PC-9 (cell line): Measurements from ENCODE around the gene ATXN3L. TPM values are rescaled to one million over a fixed set of nuclear protein-coding genes. Genes with fewer than 3 reads are reported as not detected.

Experiments
- BruUV-seq: library from RNA; stranded (reverse); fragments of 400-500 nt; replicated peaks from 2 replicates; lab custom pipeline; 2021; lab: Mats Ljungman, UMichigan
- CTCF ChIA-PET: fragments of 300-600 bp; sonication (Branson Sonifier 250); formaldehyde crosslinking; loops from one replicate; lab custom pipeline; 2022; ENCODE audit warnings: antibody characterized with exemption; lab: Charles Lee
- POLR2A ChIA-PET: fragments of 300-600 bp; sonication (Branson Sonifier 250); formaldehyde crosslinking; loops from one replicate; lab custom pipeline; 2022; ENCODE audit warnings: antibody characterized with exemption; ENCODE audit not compliant: unreplicated experiment; lab: Charles Lee
- DNase-seq, 2 experiments: peaks; one replicate each; pipeline versions ENCODE4 v3.0.0 to v3.0.0-alpha.2; 2015 to 2022; ENCODE audit warnings: mixed read lengths in 1 of 2
- H2AFZ ChIP-seq: fragments of 200-600 bp; sonication (generic); 2 replicates; pipeline ENCODE4 v1.8.1; 2017; ENCODE audit warnings: antibody characterized with exemption
- H3F3A ChIP-seq: fragments of 200-600 bp; sonication (generic); 2 replicates; pipeline ENCODE4 v1.8.1; 2017; ENCODE audit warnings: antibody characterized with exemption, mild to moderate bottlenecking, low read depth; ENCODE audit not compliant: insufficient read depth
- H3K27ac ChIP-seq: fragments of 200-600 bp; sonication (generic); 2 replicates; pipeline ENCODE4 v1.6.1; 2016; ENCODE audit warnings: mixed run types
- H3K27me3 ChIP-seq: fragments of 200-600 bp; sonication (generic); 2 replicates; pipeline ENCODE4 v1.6.1; 2016; ENCODE audit warnings: low read depth, mixed run types; ENCODE audit not compliant: insufficient read depth
- H3K36me3 ChIP-seq: fragments of 200-600 bp; sonication (generic); 2 replicates; pipeline ENCODE4 v1.6.1; 2016; ENCODE audit warnings: low read depth, mixed run types
- H3K4me1 ChIP-seq: fragments of 200-600 bp; sonication (generic); replicated peaks from 2 replicates; pipeline ENCODE4 v1.6.1; 2016; ENCODE audit warnings: mixed run types; ENCODE audit not compliant: insufficient read depth
- H3K4me2 ChIP-seq: fragments of 200-600 bp; sonication (generic); 2 replicates; pipeline ENCODE4 v1.6.1; 2017; ENCODE audit warnings: mixed run types
- H3K4me3 ChIP-seq: fragments of 200-600 bp; sonication (generic); 2 replicates; pipeline ENCODE4 v1.6.1; 2016; ENCODE audit warnings: mixed run types
- H3K79me2 ChIP-seq: fragments of 200-600 bp; sonication (generic); 2 replicates; pipeline ENCODE4 v1.6.1; 2017; ENCODE audit warnings: low read depth, mixed run types
- H3K9me2 ChIP-seq: fragments of 200-600 bp; sonication (generic); 2 replicates; pipeline ENCODE4 v1.8.1; 2017; ENCODE audit warnings: mild to moderate bottlenecking; ENCODE audit not compliant: insufficient read depth
- H3K9me3 ChIP-seq: fragments of 200-600 bp; sonication (generic); 2 replicates; pipeline ENCODE4 v1.8.1; 2016; ENCODE audit warnings: low read depth; ENCODE audit not compliant: insufficient read depth
- H4K20me1 ChIP-seq: fragments of 200-600 bp; sonication (generic); 2 replicates; pipeline ENCODE4 v1.8.1; 2017; ENCODE audit not compliant: insufficient read depth
- CTCF ChIP-seq: fragments of 200-600 bp; sonication (generic); conservative IDR thresholded peaks from 2 replicates; pipeline ENCODE4 v1.6.1; 2017; ENCODE audit warnings: mixed run types, antibody characterized with exemption, mild to moderate bottlenecking, moderate library complexity
- EZH2 ChIP-seq: fragments of 200-600 bp; sonication (generic); IDR thresholded peaks from 2 replicates; pipeline ENCODE4 v1.8.0; 2017; ENCODE audit warnings: antibody characterized with exemption, low read depth
- intact Hi-C: fragments of 100-400 bp; cut with micrococcal nuclease; formaldehyde crosslinking; loops from one replicate; pipeline ENCODE4 v1.10.0; 2022; ENCODE audit not compliant: unreplicated experiment
- total RNA-seq: library from RNA; stranded (reverse); gene quantifications from 2 replicates; pipeline ENCODE4 v1.2.3, GENCODE V29; 2021

The ATXN3L gene
- total RNA-seq, 1 experiment from 2014 or later = not detected

GRCh38 chrX:13357925-13358324 lies 38.1 kb upstream of the ATXN3L start:
- intact Hi-C loops = no loop called here
- H3F3A ChIP-seq = no peaks in the 10 kb centered on the region
- H2AFZ ChIP-seq = no peak overlapping the region
- H3K4me3 ChIP-seq = no peak overlapping the region
- H3K36me3 ChIP-seq = no peaks in the 10 kb centered on the region
- no peaks in the 10 kb centered on the region for H4K20me1 ChIP-seq
- ChIA-PET CTCF (no interaction called here), POLR2A (no interaction called here)
- no peak overlapping the region for H3K27ac ChIP-seq
- TF ChIP-seq CTCF = no peak
- no peak for TF ChIP-seq EZH2
- no TSS peak for BruUV-seq
- H3K9me3 ChIP-seq = no peaks in the 10 kb centered on the region
- DNase-seq = no peak
- H3K4me1 ChIP-seq = no peaks in the 10 kb centered on the region
- H3K9me2 ChIP-seq = no peaks in the 10 kb centered on the region
- H3K4me2 ChIP-seq = no peak overlapping the region
- H3K27me3 ChIP-seq = no peaks in the 10 kb centered on the region
- no peaks in the 10 kb centered on the region for H3K79me2 ChIP-seq

GRCh38 chrX:13346646-13347045 lies 26.8 kb upstream of the ATXN3L start:
- no peak overlapping the region for H3K4me2 ChIP-seq
- H2AFZ ChIP-seq = no peak overlapping the region
- no peaks in the 10 kb centered on the region for H3F3A ChIP-seq
- H3K4me3 ChIP-seq = no peak overlapping the region
- H4K20me1 ChIP-seq = no peaks in the 10 kb centered on the region
- no peaks in the 10 kb centered on the region for H3K9me2 ChIP-seq
- intact Hi-C loops = no loop called here
- DNase-seq = no peak
- BruUV-seq = no TSS peak
- H3K9me3 ChIP-seq = no peaks in the 10 kb centered on the region
- no peaks in the 10 kb centered on the region for H3K27me3 ChIP-seq
- POLR2A ChIA-PET = no interaction called here
- no peak for TF ChIP-seq CTCF
- H3K27ac ChIP-seq = no peak overlapping the region
- H3K79me2 ChIP-seq = no peaks in the 10 kb centered on the region
- H3K4me1 ChIP-seq = no peaks in the 10 kb centered on the region
- CTCF ChIA-PET = no interaction called here
- H3K36me3 ChIP-seq = no peaks in the 10 kb centered on the region

- H3K27me3 ChIP-seq = no peaks in the 10 kb centered on the region
- no peaks in the 10 kb centered on the region for H4K20me1 ChIP-seq
- DNase-seq = no peak
- no peaks in the 10 kb centered on the region for H3K36me3 ChIP-seq
- TF ChIP-seq CTCF (no peak), EZH2 (no peak)
- BruUV-seq = no TSS peak
- H3K9me3 ChIP-seq = no peaks in the 10 kb centered on the region
- H2AFZ ChIP-seq = no peak overlapping the region
- H3K9me2 ChIP-seq = no peaks in the 10 kb centered on the region
- no peak overlapping the region for H3K27ac ChIP-seq
- H3K4me2 ChIP-seq = no peak overlapping the region
- H3K79me2 ChIP-seq = no peaks in the 10 kb centered on the region
- POLR2A ChIA-PET = no interaction called here
- intact Hi-C loops = no loop called here
- no peaks in the 10 kb centered on the region for H3K4me1 ChIP-seq
- CTCF ChIA-PET = no interaction called here
- no peaks in the 10 kb centered on the region for H3F3A ChIP-seq
- H3K4me3 ChIP-seq = no peak overlapping the region
These were observed 25.6 kb upstream of the ATXN3L start for GRCh38 chrX:13345438-13345837.
